H9 (cell line): ENCODE data around the gene ADAMTS17. TPM values are rescaled to one million over a fixed set of nuclear protein-coding genes. Genes with fewer than 3 reads are reported as not detected.

Source experiments
- DNase-seq: peaks from one replicate; pipeline ENCODE4 v3.0.0-alpha.2; 2017
- H2AFZ ChIP-seq: one replicate; pipeline ENCODE4 v1.6.1; 2013; ENCODE audit warnings: mild to moderate bottlenecking, low read length, control low read depth, moderate library complexity
- H2AK5ac ChIP-seq: 2 replicates; pipeline ENCODE4 v1.6.1; 2013; ENCODE audit warnings: low read length, control low read depth, mixed read lengths; ENCODE audit not compliant: insufficient read length
- H2BK120ac ChIP-seq: one replicate; pipeline ENCODE4 v1.6.1; 2013; ENCODE audit warnings: low read depth, mild to moderate bottlenecking, low read length, control low read depth, inconsistent platforms; ENCODE audit not compliant: poor library complexity, severe bottlenecking
- H2BK12ac ChIP-seq: 2 replicates; pipeline ENCODE4 v1.6.1; 2013; ENCODE audit warnings: low read length, control low read depth, mixed read lengths, low read depth; ENCODE audit not compliant: insufficient read length
- H2BK15ac ChIP-seq: 2 replicates; pipeline ENCODE4 v1.6.1; 2013; ENCODE audit warnings: low read depth, low read length, control low read depth
- H2BK20ac ChIP-seq: one replicate; pipeline ENCODE4 v1.6.1; 2013; ENCODE audit warnings: low read depth, mild to moderate bottlenecking, low read length, control low read depth, inconsistent platforms; ENCODE audit not compliant: poor library complexity, severe bottlenecking
- H2BK5ac ChIP-seq: 2 replicates; pipeline ENCODE4 v1.6.1; 2013; ENCODE audit warnings: low read length, control low read depth, mixed read lengths; ENCODE audit not compliant: insufficient read length
- H3K14ac ChIP-seq: 2 replicates; pipeline ENCODE4 v1.6.1; 2013; ENCODE audit warnings: low read length, control low read depth; ENCODE audit not compliant: insufficient read depth
- H3K18ac ChIP-seq: 2 replicates; pipeline ENCODE4 v1.6.1; 2013; ENCODE audit warnings: low read depth, mild to moderate bottlenecking, mixed read lengths, low read length, control low read depth; ENCODE audit not compliant: insufficient read length
- H3K23ac ChIP-seq: 2 replicates; pipeline ENCODE4 v1.6.1; 2013; ENCODE audit warnings: low read length, control low read depth, mixed read lengths, low read depth; ENCODE audit not compliant: insufficient read length
- H3K23me2 ChIP-seq: 2 replicates; pipeline ENCODE4 v1.6.1; 2013; ENCODE audit warnings: low read depth, mild to moderate bottlenecking, mixed read lengths, low read length, control low read depth; ENCODE audit not compliant: insufficient read length, poor library complexity, severe bottlenecking
- H3K27ac ChIP-seq: 2 replicates; pipeline ENCODE4 v1.5.1; 2013; ENCODE audit warnings: low read length, control low read depth, mixed read lengths, low read depth; ENCODE audit not compliant: insufficient read length
- H3K27me3 ChIP-seq: 2 replicates; pipeline ENCODE4 v1.6.1; 2013; ENCODE audit warnings: low read length, control low read depth, inconsistent platforms; ENCODE audit not compliant: insufficient read depth
- H3K4ac ChIP-seq: 2 replicates; pipeline ENCODE4 v1.6.1; 2013; ENCODE audit warnings: low read depth, mild to moderate bottlenecking, control low read depth, inconsistent platforms, low read length, moderate library complexity
- H3K4me1 ChIP-seq: 2 replicates; pipeline ENCODE4 v1.6.1; 2013; ENCODE audit warnings: low read length, control low read depth, inconsistent platforms; ENCODE audit not compliant: insufficient read depth
- H3K4me2 ChIP-seq: 2 replicates; pipeline ENCODE4 v1.6.1; 2013; ENCODE audit warnings: low read length, control low read depth, mixed read lengths; ENCODE audit not compliant: insufficient read length, insufficient read depth
- H3K56ac ChIP-seq: 2 replicates; pipeline ENCODE4 v1.6.1; 2013; ENCODE audit warnings: low read depth, mild to moderate bottlenecking, mixed read lengths, low read length, control low read depth; ENCODE audit not compliant: insufficient read length
- H3K79me1 ChIP-seq: 2 replicates; pipeline ENCODE4 v1.6.1; 2013; ENCODE audit warnings: low read depth, mild to moderate bottlenecking, moderate library complexity, low read length, control low read depth, inconsistent platforms; ENCODE audit not compliant: insufficient read depth, poor library complexity, severe bottlenecking
- H3K79me2 ChIP-seq: 2 replicates; pipeline ENCODE4 v1.6.1; 2013; ENCODE audit warnings: low read length, control low read depth, inconsistent platforms; ENCODE audit not compliant: insufficient read depth
- H3K9ac ChIP-seq: 2 replicates; pipeline ENCODE4 v1.6.1; 2013; ENCODE audit warnings: low read length, control low read depth, mixed read lengths; ENCODE audit not compliant: insufficient read length; ENCODE audit errors: extremely low read depth
- H3K9me3 ChIP-seq: one replicate; pipeline ENCODE4 v1.6.1; 2013; ENCODE audit warnings: low read depth, low read length, inconsistent platforms; ENCODE audit not compliant: control insufficient read depth
- H3T11ph ChIP-seq: one replicate; pipeline ENCODE4 v1.6.1; 2013; ENCODE audit warnings: mild to moderate bottlenecking, low read length, control low read depth, inconsistent platforms
- H4K20me1 ChIP-seq: one replicate; pipeline ENCODE4 v1.6.1; 2013; ENCODE audit not compliant: control insufficient read depth, insufficient read length, insufficient read depth
- H4K5ac ChIP-seq: 2 replicates; pipeline ENCODE4 v1.6.1; 2013; ENCODE audit warnings: low read depth, mild to moderate bottlenecking, mixed read lengths, low read length, control low read depth; ENCODE audit not compliant: insufficient read length
- H4K8ac ChIP-seq: replicated peaks from 2 replicates; pipeline ENCODE4 v1.6.1; 2013; ENCODE audit warnings: low read length, control low read depth, mixed read lengths, low read depth; ENCODE audit not compliant: insufficient read length
- H4K91ac ChIP-seq: 2 replicates; pipeline ENCODE4 v1.6.1; 2013; ENCODE audit warnings: low read depth, mild to moderate bottlenecking, moderate library complexity, mixed read lengths, low read length, control low read depth; ENCODE audit not compliant: insufficient read length
- H3K27ac Mint-ChIP-seq, 3 experiments: 2 replicates in 2 of 3; 3 replicates in 1 of 3; pipeline ENCODE4 v1.8.0; 2020 to 2021; ENCODE audit warnings: mixed read lengths in 3 of 3, mild to moderate bottlenecking in 1 of 3, moderate library complexity in 1 of 3
- H3K27me3 Mint-ChIP-seq: 2 replicates; pipeline ENCODE4 v1.8.0; 2021; ENCODE audit warnings: low read depth, mild to moderate bottlenecking, moderate library complexity, mixed read lengths
- H3K36me3 Mint-ChIP-seq, 3 experiments: 2 replicates in 2 of 3; 3 replicates in 1 of 3; pipeline ENCODE4 v1.8.0; 2020 to 2021; ENCODE audit warnings: low read depth in 3 of 3, mixed read lengths in 3 of 3; ENCODE audit not compliant: insufficient read depth in 1 of 3
- H3K4me1 Mint-ChIP-seq, 2 experiments: 2 replicates each; pipeline ENCODE4 v1.8.0; 2020; ENCODE audit warnings: mixed read lengths in 2 of 2
- H3K4me3 Mint-ChIP-seq, 2 experiments: 2 replicates in 1 of 2; 3 replicates in 1 of 2; pipeline ENCODE4 v1.8.0; 2020 to 2021; ENCODE audit warnings: mild to moderate bottlenecking in 2 of 2, mixed read lengths in 2 of 2, moderate library complexity in 1 of 2
- H3K9me3 Mint-ChIP-seq, 2 experiments: 2 replicates in 1 of 2; 3 replicates in 1 of 2; pipeline ENCODE4 v1.8.0; 2020; ENCODE audit warnings: mild to moderate bottlenecking in 2 of 2, mixed read lengths in 2 of 2, moderate library complexity in 1 of 2
- CTCF ChIP-seq: fragments of 200-600 bp; sonication (generic); conservative IDR thresholded peaks from 3 replicates; pipeline ENCODE4 v1.8.0; 2021; ENCODE audit warnings: antibody characterized with exemption, mild to moderate bottlenecking
- WGBS: extraction: QIAGEN DNeasy Blood & Tissue Kit; methylation state at CpG from one replicate; pipeline ENCODE4 v1.1.7; 2013; ENCODE audit warnings: missing lambda C conversion rate, low lambda C conversion rate, mixed read lengths; ENCODE audit not compliant: insufficient read length; ENCODE audit errors: extremely low coverage; 5-methylcytosine and 5-hydroxymethylcytosine counted together
- total RNA-seq: library from RNA; stranded (reverse); gene quantifications from 2 replicates; pipeline ENCODE4 v1.2.1, GENCODE V29; 2021

The ADAMTS17 gene
- total RNA-seq, 1 experiment from 2014 or later: 2.9 TPM

GRCh38 chr15:100098705-100099104, 243.1 kb downstream of the ADAMTS17 start:
- no peak overlapping the region for H3K23ac ChIP-seq
- no peak overlapping the region for H3K4me3 Mint-ChIP-seq
- no peak overlapping the region for H3K27ac Mint-ChIP-seq
- no peak for TF ChIP-seq CTCF
- H3K4ac ChIP-seq: no peak overlapping the region
- H3K27me3 ChIP-seq: no peaks in the 10 kb centered on the region
- no peak overlapping the region for H2AK5ac ChIP-seq
- H3K27me3 Mint-ChIP-seq: peaks cover 11% of the 10 kb centered on the region
- H3K18ac ChIP-seq: no peak overlapping the region
- no peak overlapping the region for H2AFZ ChIP-seq
- no peak overlapping the region for H4K5ac ChIP-seq
- no peaks in the 10 kb centered on the region; a peak in 1 of 7 replicates for H3K36me3 Mint-ChIP-seq
- no peak overlapping the region for H3K14ac ChIP-seq
- H3K4me2 ChIP-seq: no peak overlapping the region
- peaks cover 0 to 1% of the 10 kb centered on the region in 2 experiments; a peak in 2 of 5 replicates for H3K9me3 Mint-ChIP-seq
- no peak overlapping the region for H2BK120ac ChIP-seq
- peaks cover 5 to 6% of the 10 kb centered on the region in 2 experiments for H3K4me1 Mint-ChIP-seq
- H2BK12ac ChIP-seq: no peak overlapping the region
- no peak overlapping the region for H3T11ph ChIP-seq
- H2BK15ac ChIP-seq: no peak overlapping the region
- H3K56ac ChIP-seq: no peak overlapping the region
- no peak for DNase-seq
- H3K9me3 ChIP-seq: no peaks in the 10 kb centered on the region
- no peak overlapping the region for H2BK20ac ChIP-seq
- no peak overlapping the region for H2BK5ac ChIP-seq
- peaks cover 4% of the 10 kb centered on the region; the same call in 1 of the 2 replicates for H3K4me1 ChIP-seq
- no peak overlapping the region for H4K91ac ChIP-seq
- no CpG with 5 or more reads among the region's 3 CpGs for WGBS
- H4K20me1 ChIP-seq: no peaks in the 10 kb centered on the region
- H3K79me2 ChIP-seq: no peaks in the 10 kb centered on the region
- no peaks in the 10 kb centered on the region for H3K23me2 ChIP-seq
- H3K9ac ChIP-seq: no peak overlapping the region
- no peak overlapping the region for H3K27ac ChIP-seq
- H3K79me1 ChIP-seq: no peaks in the 10 kb centered on the region
- H4K8ac ChIP-seq: no peak overlapping the region
